K562 (cell line): ENCODE results near the gene MYH7. TPM values are rescaled to one million over a fixed set of nuclear protein-coding genes. Genes with fewer than 3 reads are reported as not detected.
A peak's percentile ranks its signal among the peaks of the same experiment; 100 is the strongest.

ENCODE experiments used
- ARID2 ChIP-seq: fragments of 450-650 bp; IDR thresholded peaks from 2 replicates; pipeline ENCODE4 v1.6.1; 2017; ENCODE audit warnings: antibody characterized with exemption, mild to moderate bottlenecking
- BMI1 ChIP-seq: fragments of 150-350 bp; IDR thresholded peaks from 2 replicates; pipeline ENCODE4 v1.6.1; 2014; ENCODE audit warnings: low read length
- BRF1 ChIP-seq: IDR thresholded peaks from 3 replicates; pipeline ENCODE4 v1.6.1; 2011; ENCODE audit warnings: borderline replicate concordance, mild to moderate bottlenecking; ENCODE audit not compliant: insufficient read length; ENCODE audit errors: extremely low read depth
- ELF4 ChIP-seq: fragments of 450-650 bp; formaldehyde crosslinking; IDR thresholded peaks from 2 replicates; pipeline ENCODE4 v1.4.0; 2022; ENCODE audit warnings: missing genetic modification characterization
- FOS ChIP-seq: IDR thresholded peaks from 3 replicates; pipeline ENCODE4 v1.6.1; 2011; ENCODE audit not compliant: insufficient read length; ENCODE audit errors: extremely low read depth
- FOXM1 ChIP-seq, 2 experiments: fragments of 450-650 bp in 1 of 2; sonication (generic) in 1 of 2; formaldehyde crosslinking in 1 of 2; IDR thresholded peaks; 2 replicates each; pipeline versions ENCODE4 v1.6.1 to v1.9.0; 2017 to 2022; ENCODE audit warnings: low read depth in 2 of 2, mild to moderate bottlenecking in 2 of 2, missing genetic modification reagents in 1 of 2, moderate library complexity in 1 of 2
- HMG20A ChIP-seq: fragments of 450-650 bp; formaldehyde crosslinking; conservative IDR thresholded peaks from 2 replicates; pipeline ENCODE4 v1.4.0; 2020; ENCODE audit warnings: mild to moderate bottlenecking, mixed read lengths
- ILK ChIP-seq: fragments of 450-650 bp; IDR thresholded peaks from 2 replicates; pipeline ENCODE4 v1.6.1; 2016; ENCODE audit warnings: missing genetic modification characterization, low read depth, mild to moderate bottlenecking, missing compliant biosample characterization, moderate library complexity, borderline replicate concordance
- JUND ChIP-seq, 2 experiments: IDR thresholded peaks; 2 replicates in 1 of 2; 3 replicates in 1 of 2; pipeline ENCODE4 v1.6.1; 2011; ENCODE audit warnings: borderline replicate concordance in 2 of 2, low read depth in 2 of 2, low read length in 2 of 2, improper control_type of control experiment in 1 of 2, missing biosample characterization in 1 of 2, missing genetic modification characterization in 1 of 2, missing genetic modification reagents in 1 of 2
- MTA3 ChIP-seq: fragments of 450-650 bp; formaldehyde crosslinking; IDR thresholded peaks from 2 replicates; pipeline ENCODE4 v1.6.1; 2017; ENCODE audit warnings: mild to moderate bottlenecking, borderline replicate concordance
- MTF1 ChIP-seq: fragments of 250-450 bp; sonication (Bioruptor Pico); IDR thresholded peaks from 2 replicates; pipeline ENCODE4 v1.9.0; 2021; ENCODE audit warnings: moderate library complexity, mild to moderate bottlenecking, inconsistent platforms, borderline replicate concordance
- MYBL2 ChIP-seq, 2 experiments: fragments of 450-650 bp in 1 of 2; sonication (generic) in 1 of 2; formaldehyde crosslinking in 1 of 2; IDR thresholded peaks; 2 replicates each; pipeline versions ENCODE4 v1.6.1 to v1.8.1; 2017 to 2022; ENCODE audit warnings: borderline replicate concordance in 1 of 2, inconsistent platforms in 1 of 2, low read depth in 1 of 2, mild to moderate bottlenecking in 1 of 2, missing genetic modification reagents in 1 of 2, moderate library complexity in 1 of 2
- RAD51 ChIP-seq: fragments of 450-650 bp; IDR thresholded peaks from 2 replicates; pipeline ENCODE4 v1.7.1; 2016; ENCODE audit warnings: low read depth, mild to moderate bottlenecking, borderline replicate concordance
- RBM22 ChIP-seq: fragments of 200-400 bp; formaldehyde crosslinking; IDR thresholded peaks from 2 replicates; pipeline ENCODE4 v1.6.1; 2018; ENCODE audit warnings: low read length, low read depth; ENCODE audit not compliant: poor library complexity, severe bottlenecking
- SMARCA5 ChIP-seq: fragments of 450-650 bp; IDR thresholded peaks from 2 replicates; pipeline ENCODE4 v1.6.1; 2016
- SREBF1 ChIP-seq: fragments of 150-350 bp; IDR thresholded peaks from 2 replicates; pipeline ENCODE4 v1.6.1; 2014; ENCODE audit warnings: antibody characterized with exemption, low read depth, low read length, borderline replicate concordance
- TFAP4 ChIP-seq: sonication (generic); formaldehyde crosslinking; IDR thresholded peaks from 2 replicates; pipeline ENCODE4 v1.8.0; 2022; ENCODE audit warnings: missing genetic modification reagents, mild to moderate bottlenecking, moderate library complexity, borderline replicate concordance
- TOE1 ChIP-seq, 2 experiments: fragments of 450-650 bp in 1 of 2; sonication (generic) in 1 of 2; formaldehyde crosslinking in 1 of 2; IDR thresholded peaks; 2 replicates each; pipeline versions ENCODE4 v1.7.1 to v1.8.0; 2016 to 2022; ENCODE audit warnings: borderline replicate concordance in 2 of 2, mild to moderate bottlenecking in 2 of 2, antibody characterized with exemption in 1 of 2, inconsistent platforms in 1 of 2, low read depth in 1 of 2, missing genetic modification reagents in 1 of 2, moderate library complexity in 1 of 2
- ZNF140 ChIP-seq: fragments of 250-450 bp; sonication (Bioruptor Pico); IDR thresholded peaks from 2 replicates; pipeline ENCODE4 v1.8.0; 2021; ENCODE audit warnings: moderate library complexity, mild to moderate bottlenecking, inconsistent platforms
- ZNF280B ChIP-seq: fragments of 250-450 bp; sonication (Bioruptor Pico); IDR thresholded peaks from 2 replicates; pipeline ENCODE4 v1.5.1; 2021; ENCODE audit warnings: mild to moderate bottlenecking
- ZNF444 ChIP-seq: fragments of 250-450 bp; sonication (Bioruptor Pico); IDR thresholded peaks from 2 replicates; pipeline ENCODE4 v1.4.0; 2020; ENCODE audit warnings: mild to moderate bottlenecking, moderate library complexity
- polyA plus RNA-seq, 8 experiments: library from polyadenylated mRNA; depleted of rRNA in 4 of 8; stranded (reverse) in 5 of 8; unstranded in 3 of 8; fragments of >200 nt; fragmentation: Nextera tagmentation in 2 of 8; fragmentation: Illumina TruSeq in 1 of 8; extraction: Ambion mirVana in 2 of 8; extraction: Trizol in 1 of 8; gene quantifications; 2 replicates each; pipeline versions ENCODE4 v1.2.1 to v1.2.3, GENCODE V29; 2011 to 2014; ENCODE audit warnings: inconsistent platforms in 1 of 8, missing spikeins in 1 of 8
- total RNA-seq, 7 experiments: library from RNA; depleted of rRNA in 6 of 7; stranded (reverse); fragments of >200 nt in 6 of 7; fragmentation: Illumina TruSeq in 2 of 7; extraction: Trizol in 2 of 7; gene quantifications; 2 replicates each; pipeline versions ENCODE4 v1.2.1 to v1.2.3, GENCODE V29; 2011 to 2021; ENCODE audit warnings: low replicate concordance in 1 of 7

MYH7 gene
- total and polyA plus RNA-seq, 9 of the 15 experiments (the other 6 are each of a cell fraction or from before 2014, with no cell fraction given) = not detected

- TF ChIP-seq ZNF280B (CRISPR knock-in tag) (no peak), MTA3 (0 out of 2 replicates have a peak, but pooled peaks have one; percentile 6), RBM22 (no peak), ZNF444 (CRISPR knock-in tag) (no peak), FOXM1 (IDR thresholded peaks at IDR 0.05; ENCODE audit: low read depth) (peak; percentile 78), FOXM1 (CRISPR knock-in tag; IDR thresholded peaks at IDR 0.05; ENCODE audit: low read depth) (no peak), ARID2 (no peak), HMG20A (CRISPR knock-in tag) (no peak), FOS (peak; percentile 92), SREBF1 (no peak), MTF1 (CRISPR knock-in tag) (no peak), ILK (tag) (no peak), MYBL2 (IDR thresholded peaks at IDR 0.05; ENCODE audit: low read depth) (no peak; the same call in 1 of the 2 replicates), MYBL2 (CRISPR knock-in tag; IDR thresholded peaks at IDR 0.05; ENCODE audit: borderline replicate concordance) (no peak), BMI1 (no peak), ZNF140 (CRISPR knock-in tag) (no peak), JUND (IDR thresholded peaks at IDR 0.05; ENCODE audit: borderline replicate concordance, low read depth, low read length) (no peak; the same call in 1 of the 2 replicates), JUND (tag; IDR thresholded peaks at IDR 0.05; ENCODE audit: borderline replicate concordance, low read depth, low read length) (no peak), RAD51 (no peak), BRF1 (no peak), ELF4 (CRISPR knock-in tag) (no peak), SMARCA5 (no peak), TOE1 (IDR thresholded peaks at IDR 0.05; ENCODE audit: borderline replicate concordance) (no peak), TOE1 (CRISPR knock-in tag; IDR thresholded peaks at IDR 0.05; ENCODE audit: borderline replicate concordance, low read depth) (no peak), TFAP4 (CRISPR knock-in tag) (no peak)
Observed at GRCh38 chr14:23469127-23469905, 33.9 kb upstream of the MYH7 start, which contains the start of gene NGDN (continued).
